ENCODE data around the gene REX1BD. TPM values are rescaled to one million over a fixed set of nuclear protein-coding genes. Genes with fewer than 3 reads are reported as not detected.
A peak's percentile ranks its signal among the peaks of the same experiment; 100 is the strongest.

Gene REX1BD
- total RNA-seq, 1 experiment from 2014 or later = 97.1 TPM

GRCh38 chr19:18558202-18558555 lies 30.4 kb upstream of the REX1BD start (continued):
- no peak for TF ChIP-seq CTCF (IDR thresholded peaks at IDR 0.05 in 2 of 3, conservative IDR thresholded peaks at IDR 0.05 in 1 of 3; ENCODE audit: borderline replicate concordance in 1 of 3, insufficient read depth in 1 of 3, low read depth in 2 of 3, low read length in 2 of 3)

GRCh38 chr19:18558604-18559003 lies 30.0 kb upstream of the REX1BD start:
- Histone ChIP-seq H3K27me3 (ENCODE audit: insufficient read depth, low read length) (no peaks in the 10 kb centered on the region), H3K4me2 (ENCODE audit: low read length) (peak overlapping the region; percentile 91), H3K36me3 (ENCODE audit: control insufficient read depth in 1 of 2, insufficient read depth in 2 of 2, low read length in 2 of 2) (peaks cover 6 to 22% of the 10 kb centered on the region in 2 experiments; a peak in 2 of 4 replicates), H4K20me1 (ENCODE audit: insufficient read depth) (no peaks in the 10 kb centered on the region), H3K9me3 (ENCODE audit: control insufficient read depth in 1 of 2, insufficient read depth in 1 of 2, low read depth in 1 of 2, low read length in 2 of 2) (no peaks in the 10 kb centered on the region), H2AFZ (ENCODE audit: low read depth, low read length, poor library complexity, severe bottlenecking) (no peak overlapping the region), H3K27ac (ENCODE audit: low read depth, low read length) (peak overlapping the region; percentile 79), H3K9ac (ENCODE audit: low read length) (peak overlapping the region; percentile 94), H3K79me2 (ENCODE audit: insufficient read depth, low read length) (peaks cover 56% of the 10 kb centered on the region), H3K4me3 (replicated peaks in 1 of 2; ENCODE audit: low read depth in 1 of 2, low read length in 2 of 2) (peak overlapping the region; percentile 89 to 100), H3K9me2 (ENCODE audit: insufficient read depth) (no peaks in the 10 kb centered on the region), H3K4me1 (ENCODE audit: control insufficient read depth in 1 of 2, insufficient read depth in 2 of 2, low read length in 2 of 2) (peaks cover 4 to 22% of the 10 kb centered on the region in 2 experiments; a peak in 3 of 4 replicates)
- DNase-seq (ENCODE audit: low read depth, low spot score) (no peak), ATAC-seq (no peak)
- intact Hi-C loops (cut with micrococcal nuclease) = no loop called here
- no TSS peak for BruUV-seq (replicated peaks)
- RAD21 ChIA-PET (ENCODE audit: low non-redundant PET in 1 of 2, low total read pairs in 2 of 2, uncharacterized antibody in 2 of 2, unreplicated experiment in 2 of 2) = no interaction called here
- no peak for TF ChIP-seq REST (IDR thresholded peaks at IDR 0.05; ENCODE audit: low read depth)
- no peak for TF ChIP-seq SRF (IDR thresholded peaks at IDR 0.05; ENCODE audit: low read depth)
- TF ChIP-seq ZNF274 (IDR thresholded peaks at IDR 0.05; ENCODE audit: low read depth, low read length) = no peak
- no peak for TF ChIP-seq CTCF (IDR thresholded peaks at IDR 0.05 in 2 of 3, conservative IDR thresholded peaks at IDR 0.05 in 1 of 3; ENCODE audit: borderline replicate concordance in 1 of 3, insufficient read depth in 1 of 3, low read depth in 2 of 3, low read length in 2 of 3)
- POLR2A ChIA-PET = interaction anchor here (1.4 to 2.4 kb wide), 2 partner anchors 12 to 142 kb away, joined by 5 to 15 read pairs; partner anchors contain the start of gene UBA52
- CTCF ChIA-PET = interaction anchor here (1.5 kb wide), 1 partner anchor 74 kb away, joined by 3 read pairs; no protein-coding TSS in a partner anchor

All from HCT116 (cell line).